ENCODE results near the gene NCKAP5. TPM values are rescaled to one million over a fixed set of nuclear protein-coding genes. Genes with fewer than 3 reads are reported as not detected.

NCKAP5 gene
- total RNA-seq, 2 donors from 2014 or later = 2.0 to 7.1 TPM

- H3K9me3 ChIP-seq = no peaks in the 10 kb centered on the region
- H3K4me3 ChIP-seq = no peak overlapping the region
- H3K4me1 ChIP-seq (replicated peaks) = no peaks in the 10 kb centered on the region
- H3K36me3 ChIP-seq = no peaks in the 10 kb centered on the region
- WGBS = 87% methylated on average over 5 of the region's 5 CpGs
- intact Hi-C loops (cut with DNase I) = no loop called here
- TF ChIP-seq POLR2AphosphoS5 (IDR thresholded peaks at IDR 0.05) = no peak
- TF ChIP-seq POLR2A (IDR thresholded peaks at IDR 0.05) = no peak
- no peak for TF ChIP-seq CTCF (IDR thresholded peaks at IDR 0.05)
- H3K27me3 ChIP-seq (replicated peaks; ENCODE audit: insufficient read depth) = no peaks in the 10 kb centered on the region
- no peak overlapping the region for H3K27ac ChIP-seq
- no peak for DNase-seq (ENCODE audit: low spot score)
These were observed 676.8 kb downstream of the NCKAP5 start for GRCh38 chr2:132891498-132891897.

GRCh38 chr2:132886574-132886973 lies 681.7 kb downstream of the NCKAP5 start:
- H3K4me1 ChIP-seq (replicated peaks) = no peaks in the 10 kb centered on the region
- H3K36me3 ChIP-seq = no peaks in the 10 kb centered on the region
- H3K9me3 ChIP-seq = no peaks in the 10 kb centered on the region
- intact Hi-C loops (cut with DNase I) = no loop called here
- TF ChIP-seq POLR2A (IDR thresholded peaks at IDR 0.05) (no peak), CTCF (IDR thresholded peaks at IDR 0.05) (no peak), POLR2AphosphoS5 (IDR thresholded peaks at IDR 0.05) (no peak)
- H3K4me3 ChIP-seq = no peak overlapping the region
- no peaks in the 10 kb centered on the region for H3K27me3 ChIP-seq (replicated peaks; ENCODE audit: insufficient read depth)
- 71% methylated on average over 2 of the region's 2 CpGs for WGBS
- no peak overlapping the region for H3K27ac ChIP-seq
- no peak for DNase-seq (ENCODE audit: low spot score)

- DNase-seq (ENCODE audit: low spot score) = no peak
These were observed 683.6 kb downstream of the NCKAP5 start for GRCh38 chr2:132884705-132885104.

GRCh38 chr2:132884292-132884691 lies 684.0 kb downstream of the NCKAP5 start:
- no peaks in the 10 kb centered on the region for H3K4me1 ChIP-seq (replicated peaks)
- no peak overlapping the region for H3K27ac ChIP-seq
- WGBS = 80% methylated on average over 4 of the region's 4 CpGs
- TF ChIP-seq CTCF (IDR thresholded peaks at IDR 0.05) (no peak), POLR2A (IDR thresholded peaks at IDR 0.05) (no peak), POLR2AphosphoS5 (IDR thresholded peaks at IDR 0.05) (no peak)
- intact Hi-C loops (cut with DNase I) = no loop called here
- H3K27me3 ChIP-seq (replicated peaks; ENCODE audit: insufficient read depth) = no peaks in the 10 kb centered on the region
- no peaks in the 10 kb centered on the region for H3K36me3 ChIP-seq
- DNase-seq (ENCODE audit: low spot score) = no peak
- no peaks in the 10 kb centered on the region for H3K9me3 ChIP-seq
- no peak overlapping the region for H3K4me3 ChIP-seq

More at GRCh38 chr2:132884705-132885104, 683.6 kb downstream of the NCKAP5 start:
- H3K9me3 ChIP-seq = no peaks in the 10 kb centered on the region
- intact Hi-C loops (cut with DNase I) = no loop called here
- no peaks in the 10 kb centered on the region for H3K36me3 ChIP-seq
- 20% methylated on average over 6 of the region's 6 CpGs for WGBS
- no peaks in the 10 kb centered on the region for H3K27me3 ChIP-seq (replicated peaks; ENCODE audit: insufficient read depth)
- TF ChIP-seq POLR2AphosphoS5 (IDR thresholded peaks at IDR 0.05) (no peak), POLR2A (IDR thresholded peaks at IDR 0.05) (no peak), CTCF (IDR thresholded peaks at IDR 0.05) (no peak)
- H3K4me3 ChIP-seq = no peak overlapping the region
- H3K4me1 ChIP-seq (replicated peaks) = no peaks in the 10 kb centered on the region
- H3K27ac ChIP-seq = no peak overlapping the region

GRCh38 chr2:132883430-132883829 lies 684.8 kb downstream of the NCKAP5 start:
- Histone ChIP-seq H3K4me3 (no peak overlapping the region), H3K27ac (no peak overlapping the region), H3K36me3 (no peaks in the 10 kb centered on the region), H3K4me1 (replicated peaks) (no peaks in the 10 kb centered on the region), H3K27me3 (replicated peaks; ENCODE audit: insufficient read depth) (no peaks in the 10 kb centered on the region), H3K9me3 (no peaks in the 10 kb centered on the region)
- 61% methylated on average over 5 of the region's 5 CpGs for WGBS
- TF ChIP-seq POLR2AphosphoS5 (IDR thresholded peaks at IDR 0.05) = no peak
- TF ChIP-seq CTCF (IDR thresholded peaks at IDR 0.05) = no peak
- TF ChIP-seq POLR2A (IDR thresholded peaks at IDR 0.05) = no peak
- DNase-seq (ENCODE audit: low spot score) = no peak
- intact Hi-C loops (cut with DNase I) = no loop called here

Data from prostate gland (tissue), 2 donors.